Cerebellar nuclear complex (tissue), 1 donor: Measurements from ENCODE around the gene SLC48A1.
"Not testable (repeated sequence)": the region's sequence is repeated elsewhere in the genome, so short reads cannot be mapped to it uniquely, and the experiment has no call there.

Experiments used
- DNase-seq, 2 experiments: peaks; one replicate each; lab custom pipeline; 2025; lab: John Stamatoyannopoulos, UW

SLC48A1 gene

DNA sequence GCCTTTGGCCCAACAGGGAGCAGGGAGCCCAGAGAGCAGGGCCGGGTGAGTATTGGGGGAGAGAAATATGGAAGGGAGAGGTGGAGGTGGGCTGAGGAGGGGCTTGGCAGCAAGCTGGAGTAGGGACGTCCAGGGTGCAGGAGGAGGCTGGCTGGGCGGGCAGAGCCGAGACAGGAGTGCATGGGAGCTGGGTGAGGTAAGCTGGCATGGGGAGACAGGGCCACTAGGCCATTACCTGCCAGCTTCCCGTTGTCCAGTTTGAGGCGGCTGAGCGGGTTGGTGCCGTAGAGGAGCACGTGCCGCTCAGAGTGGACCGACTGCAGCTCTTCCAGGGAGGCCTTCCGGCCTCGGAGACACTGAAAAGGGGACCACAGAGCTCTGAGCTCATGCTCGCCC lies 18.3 kb downstream of the SLC48A1 start:
- no peak for DNase-seq

DNA sequence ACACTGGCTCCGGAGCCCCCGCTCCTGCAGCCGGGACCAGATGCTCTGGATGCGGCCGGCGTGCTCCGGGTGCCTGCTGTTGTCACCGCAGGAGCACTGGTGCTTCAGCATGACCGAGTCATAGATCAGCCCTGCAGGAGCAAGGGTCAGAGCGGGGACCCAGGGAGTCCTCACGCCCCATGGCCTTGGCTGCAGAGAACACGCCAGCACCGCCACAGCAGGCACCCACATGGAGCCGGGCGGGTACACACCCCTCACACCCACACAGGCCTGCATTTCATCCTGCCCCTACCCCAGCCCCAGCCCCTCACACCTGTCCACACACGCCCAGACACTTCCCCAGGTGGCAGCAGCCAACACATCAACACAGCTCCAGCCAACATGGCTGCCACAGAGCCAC lies 18.8 kb downstream of the SLC48A1 start:
- DNase-seq, result no peak

DNA sequence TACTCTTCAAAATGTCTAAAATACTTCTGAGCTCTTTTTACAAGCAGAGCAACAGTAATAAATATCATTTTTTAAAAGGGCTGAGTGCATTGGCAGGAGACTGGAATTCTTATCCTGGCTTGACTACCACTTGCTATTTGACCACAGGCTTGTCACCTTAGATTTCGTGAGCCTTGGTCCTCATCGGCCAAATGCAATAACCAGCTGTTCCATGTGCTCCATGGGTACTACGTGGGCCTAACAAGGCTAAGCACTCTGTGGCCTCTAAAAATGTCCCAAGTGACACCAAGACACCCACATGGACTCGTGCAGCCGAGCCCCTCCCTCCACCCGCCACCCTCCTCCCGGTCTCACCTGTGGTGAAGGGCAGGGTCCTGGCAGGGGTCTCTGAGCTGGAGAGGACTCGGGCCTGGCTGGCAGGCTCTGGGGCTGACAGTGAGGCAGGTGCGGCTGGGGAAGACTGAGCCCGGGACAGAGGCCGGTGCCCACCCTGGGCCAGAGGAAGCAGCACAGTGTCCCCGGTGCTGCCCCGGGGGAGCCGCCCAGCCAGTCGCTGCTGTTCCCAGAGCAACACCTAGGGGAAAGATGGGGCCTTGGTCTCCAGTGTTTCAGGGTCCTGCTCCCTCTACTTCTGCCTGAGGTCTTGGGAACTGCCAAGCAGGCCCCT lies 20.1 kb downstream of the SLC48A1 start:
- no peak for DNase-seq

GRCh38 chr12:47794679-47795078 lies 21.6 kb downstream of the SLC48A1 start:
- no peak for DNase-seq

DNA sequence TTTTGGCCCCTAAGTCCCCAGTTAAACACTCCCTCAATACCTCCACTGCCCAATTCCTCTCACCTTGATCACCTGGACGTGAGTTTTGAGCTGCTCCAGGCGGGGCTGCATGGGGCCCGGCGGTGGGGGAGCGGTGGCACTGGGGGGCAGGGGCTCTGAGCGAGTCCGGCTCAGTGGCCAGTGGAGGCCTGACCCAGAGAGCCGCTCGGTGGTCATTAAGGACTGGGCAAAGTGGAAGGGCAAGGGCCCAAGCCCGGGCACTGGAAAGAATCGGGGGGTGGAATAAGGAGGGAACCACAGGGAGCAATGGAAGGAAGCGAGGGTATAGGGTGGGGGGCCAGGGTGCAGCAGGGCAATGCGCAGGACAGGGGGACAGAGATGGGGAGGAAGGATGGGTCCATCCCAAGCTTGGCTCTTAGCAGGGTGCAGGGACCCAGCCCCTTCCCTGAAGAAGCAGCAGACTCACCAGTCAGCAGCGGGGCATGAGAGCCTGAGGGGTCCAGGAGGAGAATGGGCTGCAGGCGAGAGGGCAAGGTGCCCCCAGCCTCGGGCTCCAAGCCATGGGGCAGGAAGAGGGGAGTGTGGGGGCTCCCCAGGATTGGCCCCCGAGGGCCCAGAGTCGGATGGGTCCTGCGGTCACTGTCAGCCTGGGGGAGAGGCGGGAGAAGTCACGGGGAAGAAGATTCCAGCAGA lies 22.2 kb downstream of the SLC48A1 start:
- DNase-seq, result no peak

DNA sequence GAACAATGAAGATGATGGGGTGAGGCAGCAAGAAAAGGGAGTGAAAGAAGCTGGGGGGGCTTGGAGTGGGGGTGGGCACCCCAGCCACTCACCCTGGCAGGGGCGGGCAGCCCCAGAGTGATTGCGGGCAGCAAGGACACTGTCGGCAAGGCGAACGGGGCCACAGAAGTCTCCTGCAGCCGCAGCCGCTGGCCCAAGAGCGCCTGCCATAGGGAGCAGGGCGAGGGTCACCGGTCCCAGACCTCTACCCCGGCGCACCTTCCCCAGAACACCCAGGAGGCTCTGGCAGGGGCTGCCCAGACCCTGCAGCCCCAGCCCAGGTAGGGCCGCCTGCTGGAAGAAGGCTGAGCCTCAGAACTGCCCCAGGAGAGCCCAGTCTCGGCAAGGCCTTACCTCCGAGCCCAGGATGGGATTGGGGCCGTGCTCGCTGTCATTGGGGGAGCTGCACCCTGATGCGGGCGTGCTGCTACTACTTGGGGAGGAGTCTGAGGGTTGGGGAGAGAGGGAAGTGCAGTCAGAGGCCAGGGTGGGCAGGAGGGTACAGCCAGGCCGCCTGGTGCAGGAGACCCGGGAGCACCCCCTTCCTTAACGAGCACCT lies 22.9 kb downstream of the SLC48A1 start:
- DNase-seq, result no peak

- no peak for DNase-seq
These were observed 24.4 kb downstream of the SLC48A1 start for GRCh38 chr12:47797441-47797840.

- DNase-seq, result no peak
These were observed 25.4 kb downstream of the SLC48A1 start for GRCh38 chr12:47798382-47798948.

DNA sequence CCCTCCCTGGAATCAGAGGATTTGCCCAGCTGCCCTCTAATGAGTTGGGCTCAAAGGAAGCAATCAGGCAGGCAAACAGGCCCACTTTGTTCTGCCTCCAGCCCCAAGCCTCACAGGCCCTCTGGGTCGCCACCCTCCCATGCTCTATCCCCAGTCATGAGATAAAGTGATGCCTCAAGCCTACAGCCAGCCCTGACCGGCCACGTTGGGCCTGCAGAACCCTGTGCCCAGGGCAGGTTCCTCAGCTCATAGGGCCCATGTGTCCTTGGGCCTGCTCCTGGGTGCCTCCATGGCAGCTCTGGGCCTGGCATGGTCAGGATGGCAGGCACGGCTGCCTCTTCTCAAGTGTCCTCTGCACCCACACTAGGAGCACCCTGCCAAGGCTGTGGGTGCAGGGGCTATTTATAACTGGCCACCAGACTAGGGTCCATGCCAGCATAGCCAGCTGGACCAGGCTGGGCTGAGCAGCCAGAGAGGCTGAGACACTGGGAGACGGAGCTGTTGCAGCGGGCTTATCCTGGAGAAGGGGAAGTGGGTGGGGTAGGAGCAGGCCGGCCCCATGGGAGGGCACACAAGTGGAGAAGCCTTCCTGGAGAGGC lies 26.4 kb downstream of the SLC48A1 start:
- DNase-seq, result no peak

- DNase-seq, result no peak
These were observed 27.5 kb downstream of the SLC48A1 start for GRCh38 chr12:47800582-47800981.

DNA sequence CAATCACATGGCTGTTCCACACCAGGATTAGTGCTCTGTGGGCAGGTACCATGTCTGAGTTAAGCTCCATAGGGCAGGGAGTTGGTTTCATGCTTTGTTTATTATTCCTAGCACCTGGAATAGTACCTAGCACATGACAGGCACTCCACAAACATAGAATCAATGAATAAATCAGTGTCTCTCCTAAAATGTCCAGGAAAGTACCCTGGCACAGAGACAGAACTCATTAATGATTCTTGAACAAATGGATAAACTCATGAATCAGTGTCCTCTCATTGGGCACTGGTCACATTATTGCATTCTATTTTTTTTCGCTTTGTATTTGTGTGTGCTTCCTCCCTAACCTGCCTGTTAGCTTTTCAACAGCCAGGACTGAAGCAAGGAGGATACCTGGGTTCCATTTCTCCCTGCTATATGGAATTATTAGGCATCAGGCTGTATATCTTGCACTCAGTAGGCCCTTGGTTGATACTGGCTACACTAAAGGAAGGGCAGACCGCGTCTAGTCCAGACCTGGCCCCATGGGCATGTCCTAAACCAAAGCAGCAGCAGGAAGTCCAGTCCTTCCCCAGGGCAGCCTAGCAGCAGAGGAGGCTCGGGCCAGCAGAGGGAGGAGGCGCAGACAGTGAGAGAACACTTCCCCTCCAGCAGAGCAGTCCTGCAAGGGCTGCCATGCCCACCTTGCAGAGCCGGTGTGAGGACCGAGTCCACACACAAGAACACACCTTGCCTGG lies 28.3 kb downstream of the SLC48A1 start:
- no peak for DNase-seq

- no peak for DNase-seq
These were observed 28.8 kb downstream of the SLC48A1 start for GRCh38 chr12:47801904-47802246.

GRCh38 chr12:47802312-47802711 lies 29.3 kb downstream of the SLC48A1 start:
- no peak for DNase-seq

DNA sequence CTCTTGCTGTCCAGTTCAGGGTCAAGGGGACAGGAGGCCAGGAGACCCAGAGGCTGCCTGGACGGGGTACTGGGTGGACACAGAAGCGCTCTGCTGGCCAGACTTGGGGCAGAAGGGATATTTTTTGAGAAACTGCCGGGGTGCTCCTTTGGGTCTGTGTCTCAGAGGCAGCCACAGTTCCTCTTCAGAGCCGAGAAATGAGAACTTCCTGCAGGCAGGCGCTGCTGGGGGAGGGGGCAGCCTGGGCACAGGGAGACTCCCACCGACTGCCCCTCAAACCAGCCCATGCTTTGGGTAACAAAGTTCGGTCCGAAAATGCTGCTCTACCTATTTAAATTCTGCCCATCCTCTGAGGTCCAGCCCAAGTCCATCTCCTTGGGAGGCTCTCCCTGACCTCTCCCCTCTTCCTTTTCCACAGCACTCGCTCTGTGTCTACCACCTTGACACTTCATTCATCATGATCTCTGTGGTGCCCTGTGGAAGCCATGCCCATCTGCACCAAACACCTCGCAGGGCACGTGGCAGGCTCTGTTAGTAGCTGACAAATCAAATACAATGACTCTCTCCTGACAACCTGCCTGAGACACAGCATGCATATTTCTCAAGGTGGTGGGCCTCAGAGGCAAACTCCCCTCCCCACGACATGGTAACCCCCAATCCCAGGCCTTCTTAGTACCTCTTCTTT lies 30.3 kb downstream of the SLC48A1 start:
- no peak for DNase-seq

DNA sequence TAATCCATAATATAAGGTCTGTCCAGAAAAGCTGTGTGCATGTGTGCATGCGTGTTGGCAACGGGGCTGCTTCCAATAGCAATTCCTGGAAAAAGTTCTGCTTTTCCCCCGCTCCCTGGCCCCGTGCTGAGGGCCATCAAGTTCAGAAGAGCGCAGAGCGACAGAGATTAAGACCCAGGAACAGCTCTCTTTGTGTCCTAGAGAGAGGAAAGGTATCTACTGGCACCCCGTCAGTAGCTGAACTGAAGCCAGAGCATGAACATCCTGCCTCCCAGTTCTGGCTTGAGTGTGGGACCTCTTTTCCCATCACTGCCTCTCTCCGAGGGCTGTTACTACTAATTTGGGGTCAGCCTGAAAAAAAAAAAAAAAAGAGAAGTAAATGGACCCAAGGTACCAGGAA lies 31.1 kb downstream of the SLC48A1 start:
- DNase-seq, result no peak

- no peak for DNase-seq
These were observed 32.4 kb downstream of the SLC48A1 start for GRCh38 chr12:47805417-47805816.

- DNase-seq, result no peak
These were observed 34.3 kb downstream of the SLC48A1 start for GRCh38 chr12:47807338-47807737.

GRCh38 chr12:47808050-47808449 lies 35.0 kb downstream of the SLC48A1 start:
- no peak for DNase-seq

DNA sequence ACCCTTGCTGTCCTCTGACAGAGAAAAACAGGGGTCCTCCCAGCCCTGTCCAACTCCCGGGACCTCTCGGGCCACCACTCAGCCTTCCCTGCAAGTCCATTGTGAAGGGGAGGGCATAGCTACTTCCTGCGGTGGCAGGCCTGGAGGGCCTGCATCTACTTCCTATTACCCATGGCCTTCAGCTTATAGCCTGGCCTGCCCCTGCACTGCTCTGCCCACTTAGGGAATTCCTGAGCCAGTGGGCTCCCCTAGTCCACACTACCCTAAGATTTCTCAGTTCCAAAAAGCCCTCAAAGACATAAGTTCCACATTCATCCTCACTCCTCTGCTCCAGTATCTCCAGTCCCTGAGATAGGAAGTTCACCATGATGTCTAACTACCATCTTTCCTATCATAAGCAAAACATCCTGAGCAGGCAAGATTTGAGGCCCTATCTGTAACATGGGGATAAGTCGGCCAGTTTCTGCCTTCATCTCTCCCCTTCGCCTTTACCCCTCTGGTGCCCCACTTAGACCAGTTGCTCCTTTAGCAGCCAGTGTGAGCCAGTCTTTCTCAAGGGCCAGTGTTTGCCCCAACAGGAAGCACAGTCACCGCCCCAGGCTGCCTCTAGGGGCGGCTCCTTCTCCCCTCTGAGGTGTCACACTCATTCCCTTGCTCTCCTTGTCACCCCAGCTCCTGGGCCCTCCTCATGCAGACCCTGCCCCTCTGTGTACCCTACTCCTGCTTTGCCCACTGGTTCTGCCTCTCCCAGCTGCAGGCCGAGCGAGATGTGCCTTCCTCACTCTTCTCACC lies 35.7 kb downstream of the SLC48A1 start:
- DNase-seq, result no peak

DNA sequence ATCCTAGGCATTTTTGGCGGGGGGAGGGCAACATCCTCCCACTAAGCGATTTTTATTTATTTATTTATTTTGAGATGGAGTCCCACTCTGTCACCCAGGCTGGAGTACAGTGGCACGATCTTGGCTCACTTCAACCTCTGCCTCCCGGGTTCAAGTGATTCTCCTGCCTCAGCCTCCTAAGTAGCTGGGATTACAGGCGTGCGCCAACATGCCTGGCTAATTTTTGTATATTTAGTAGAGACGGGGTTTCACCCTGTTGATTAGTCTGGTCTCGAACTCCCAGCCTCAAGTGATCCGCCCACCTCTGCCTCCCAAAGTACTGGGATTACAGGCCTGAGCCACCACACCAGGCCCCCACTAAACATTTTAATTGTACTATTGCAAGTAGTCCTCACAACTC lies 36.5 kb downstream of the SLC48A1 start:
- DNase-seq, result not testable (repeated sequence)

- no peak for DNase-seq
These were observed 38.0 kb downstream of the SLC48A1 start for GRCh38 chr12:47811072-47811396.
